Measurements from ENCODE around the gene SRSF10.
A peak's percentile ranks its signal among the peaks of the same experiment; 100 is the strongest.
"Not testable (repeated sequence)": the region's sequence is repeated elsewhere in the genome, so short reads cannot be mapped to it uniquely, and the experiment has no call there.

SRSF10 gene

DNA sequence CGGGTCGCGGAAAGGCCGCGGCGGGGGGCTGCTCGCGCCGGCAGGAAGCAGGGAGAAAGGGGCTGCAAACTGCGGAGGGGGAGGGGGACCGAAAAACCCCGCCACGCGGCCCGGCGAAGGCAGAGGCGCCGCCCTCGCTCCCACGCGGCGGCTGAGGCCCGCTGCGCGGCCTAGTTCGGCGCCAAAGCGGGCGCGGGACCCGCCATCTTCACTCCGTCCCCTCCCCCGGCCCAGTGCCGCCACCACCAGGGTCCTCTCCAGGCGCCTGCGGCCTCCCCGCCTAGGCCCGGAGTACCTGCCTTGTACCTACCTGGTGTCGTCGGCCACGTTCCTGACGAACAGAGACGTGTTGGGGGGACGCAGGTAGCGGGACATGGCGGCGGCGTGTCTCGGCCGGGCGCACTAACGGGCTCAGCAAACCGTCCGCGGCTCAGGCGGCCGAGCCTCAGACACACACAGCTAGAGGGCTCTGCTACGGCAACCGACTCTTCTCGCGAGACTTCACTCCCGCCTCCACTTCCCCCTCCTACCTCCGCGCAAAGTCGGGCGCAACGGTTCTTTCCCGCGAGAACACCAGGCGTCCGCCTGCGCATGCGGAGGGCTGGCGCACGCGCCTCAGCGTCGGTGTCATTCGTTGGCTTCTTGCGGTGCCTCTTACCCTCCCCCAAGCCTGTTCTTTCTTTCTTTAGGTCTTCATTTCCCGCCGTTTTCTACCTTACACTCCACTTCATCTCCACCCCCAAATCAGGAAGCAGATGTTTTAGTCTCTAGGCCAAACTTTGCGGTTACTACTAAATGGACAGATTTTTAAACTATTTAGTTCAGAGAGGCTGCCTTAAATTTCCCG is at the start of gene SRSF10:
SRSF10 (minus strand) TSS at position 447 of the 847 bp plus-strand sequence; CDS start at position 375, 72 bp downstream.
- in situ Hi-C loops (cut with HindIII; ENCODE audit: low pct_ligation_motif_present, low pct_unique_long_range_greater_than_20kb, low sequenced_read_pairs): no loop called here

DNA sequence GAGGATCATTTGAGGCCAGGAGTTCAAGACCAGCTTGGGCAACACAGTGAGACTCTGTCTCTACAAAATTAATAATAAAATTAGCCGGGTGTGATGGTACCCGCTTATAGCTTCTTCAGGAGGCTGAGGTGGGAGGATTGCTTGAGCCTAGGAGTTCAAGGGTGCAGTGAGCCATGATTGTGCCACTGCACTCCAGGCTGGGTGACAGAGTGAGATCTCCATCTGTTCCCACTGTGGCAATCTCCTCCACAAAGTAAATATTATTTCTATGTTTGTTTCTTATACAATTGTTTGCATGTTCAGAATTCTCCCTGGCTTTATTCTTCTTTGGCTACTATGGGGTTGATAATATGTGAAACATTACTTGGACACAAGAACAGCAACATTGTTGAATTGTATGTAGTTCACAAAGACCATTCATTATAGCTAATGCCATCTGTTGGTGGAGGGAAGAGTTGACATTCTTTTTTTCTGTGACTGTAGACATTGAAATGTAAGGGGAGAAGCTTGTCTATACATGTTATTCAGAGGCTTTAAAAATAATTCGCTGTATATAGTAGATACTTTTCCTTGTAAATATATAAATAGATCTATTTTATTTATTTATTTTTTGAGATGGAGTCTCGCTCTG is 47.8 kb upstream of the SRSF10 start:
- in situ Hi-C loops (cut with HindIII; ENCODE audit: low pct_ligation_motif_present, low pct_unique_long_range_greater_than_20kb, low sequenced_read_pairs): no loop called here
- peak; percentile 51 for DNase-seq

More for the DNA sequence above, at the start of gene SRSF10:
- peak; percentile 97 for DNase-seq

DNA sequence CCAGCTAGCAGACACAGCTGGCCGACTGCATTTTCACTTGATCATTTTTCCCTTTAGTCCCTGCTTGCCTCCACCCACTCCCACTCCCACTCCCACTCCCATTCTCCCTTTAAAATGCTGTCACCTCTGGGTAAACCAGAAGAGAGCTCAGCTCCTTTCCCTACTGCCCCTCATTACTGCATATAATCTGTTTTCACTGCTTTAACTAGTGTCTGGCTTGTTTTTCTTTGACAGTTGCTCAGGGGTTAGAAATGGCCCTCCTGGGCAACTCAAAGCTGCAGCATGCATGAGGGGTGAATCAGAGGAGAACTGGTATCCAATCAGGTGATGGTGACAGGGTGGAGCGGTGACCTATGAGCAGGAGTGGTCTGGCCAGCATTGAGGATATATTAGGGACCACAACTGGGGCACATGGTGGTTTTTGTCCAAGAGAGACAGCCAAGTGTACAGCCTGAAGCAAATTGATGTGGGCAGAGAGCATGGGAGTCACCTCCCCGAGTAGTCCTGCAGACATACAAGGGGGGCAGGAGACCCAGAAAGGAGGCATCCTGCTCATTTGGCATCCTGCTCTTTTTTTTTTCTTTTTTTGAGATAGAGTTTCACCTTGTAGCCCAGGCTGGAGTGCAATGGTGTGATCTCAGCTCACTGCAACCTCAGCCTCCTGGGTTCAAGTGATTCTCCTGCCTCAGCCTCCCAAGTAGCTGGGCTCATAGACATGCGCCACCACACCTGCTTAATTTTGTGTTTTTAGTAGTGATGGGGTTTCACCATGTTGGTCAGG is 42.6 kb upstream of the SRSF10 start:
- in situ Hi-C loops (cut with HindIII; ENCODE audit: low pct_ligation_motif_present, low pct_unique_long_range_greater_than_20kb, low sequenced_read_pairs): no loop called here
- peak; percentile 82 for DNase-seq

DNA sequence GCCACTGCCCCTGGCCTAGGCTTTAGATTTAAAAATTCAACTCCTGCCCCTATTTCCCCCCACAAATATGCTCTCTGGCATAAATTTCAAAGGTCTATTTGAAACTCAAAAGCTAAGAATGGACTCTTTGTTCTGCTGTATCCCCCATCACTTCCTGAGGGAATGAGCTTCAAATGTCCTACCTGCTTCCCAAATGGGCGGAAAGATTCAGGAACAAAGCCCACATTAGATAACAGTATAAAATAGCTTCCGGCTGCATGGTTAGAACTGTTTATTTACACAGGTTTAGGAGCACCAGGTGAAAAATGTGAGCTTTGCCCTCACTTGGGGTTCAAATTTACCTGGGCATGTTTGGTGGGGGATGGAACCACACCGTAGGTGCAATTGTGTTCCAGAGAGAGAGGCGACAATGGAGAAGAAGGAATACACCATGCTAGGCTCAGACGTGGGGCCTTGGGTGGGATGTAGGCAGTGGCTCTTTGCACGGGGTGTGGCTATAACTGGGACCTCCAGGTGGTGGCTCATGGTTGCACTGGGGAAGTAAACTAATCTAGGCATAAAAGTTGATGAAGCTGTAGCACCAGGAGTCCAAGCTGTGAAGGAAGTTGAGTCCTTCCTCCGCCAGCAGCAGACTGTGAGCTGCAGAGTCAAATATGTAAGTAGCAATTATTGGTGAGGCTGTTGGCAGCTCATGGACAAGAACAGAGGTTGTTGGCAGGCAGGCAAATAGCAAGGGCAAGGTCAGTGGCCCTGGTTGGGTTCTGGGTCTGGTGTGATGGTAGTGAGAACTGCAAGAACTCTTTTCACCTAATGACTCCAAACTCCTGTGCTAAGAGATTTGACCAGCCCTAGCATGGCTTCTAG is 41.5 kb upstream of the SRSF10 start:
- no peak for DNase-seq
- in situ Hi-C loops (cut with HindIII; ENCODE audit: low pct_ligation_motif_present, low pct_unique_long_range_greater_than_20kb, low sequenced_read_pairs): no loop called here

DNA sequence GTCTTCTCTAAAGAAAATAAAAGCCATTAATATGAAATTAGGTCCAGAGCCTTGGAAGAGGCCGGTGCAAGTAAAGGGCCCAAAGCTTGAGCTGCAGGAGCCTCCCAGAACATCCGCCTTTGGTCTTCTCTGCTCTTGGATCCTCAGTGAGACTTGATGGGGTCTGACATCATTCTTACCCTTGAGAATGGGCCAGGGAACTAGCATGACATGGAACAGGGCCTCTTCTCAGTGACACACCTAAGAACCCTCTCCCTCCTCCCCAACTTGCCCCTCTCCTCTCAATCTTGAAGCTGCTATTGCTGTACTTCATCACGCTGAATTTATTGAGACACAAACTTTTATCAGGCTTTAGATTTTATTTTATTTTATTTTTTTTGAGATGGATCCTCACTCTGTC is 40.3 kb upstream of the SRSF10 start:
- in situ Hi-C loops (cut with HindIII; ENCODE audit: low pct_ligation_motif_present, low pct_unique_long_range_greater_than_20kb, low sequenced_read_pairs): no loop called here

DNA sequence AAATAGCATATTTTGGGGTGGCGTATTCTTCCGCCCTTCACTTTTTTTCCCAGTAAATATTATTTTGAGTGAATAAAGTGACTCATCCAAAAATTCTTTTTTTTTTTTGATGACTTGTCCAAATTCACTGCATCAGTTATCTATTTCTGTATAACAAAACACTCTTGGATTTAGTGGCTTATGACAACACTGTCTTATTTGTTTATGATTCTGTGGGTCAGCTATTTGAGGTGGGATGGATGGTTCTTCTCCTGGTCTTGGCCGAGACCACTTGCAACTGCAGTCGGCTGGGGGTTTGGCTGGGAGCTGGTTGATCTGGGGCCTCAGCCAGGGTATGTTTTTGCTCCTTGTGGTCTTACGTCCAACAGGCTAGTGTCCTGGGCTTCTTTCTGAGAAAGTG is 39.9 kb upstream of the SRSF10 start:
- in situ Hi-C loops (cut with HindIII; ENCODE audit: low pct_ligation_motif_present, low pct_unique_long_range_greater_than_20kb, low sequenced_read_pairs): no loop called here

More for the DNA sequence above, 40.3 kb upstream of the SRSF10 start:
- DNase-seq: no peak

DNA sequence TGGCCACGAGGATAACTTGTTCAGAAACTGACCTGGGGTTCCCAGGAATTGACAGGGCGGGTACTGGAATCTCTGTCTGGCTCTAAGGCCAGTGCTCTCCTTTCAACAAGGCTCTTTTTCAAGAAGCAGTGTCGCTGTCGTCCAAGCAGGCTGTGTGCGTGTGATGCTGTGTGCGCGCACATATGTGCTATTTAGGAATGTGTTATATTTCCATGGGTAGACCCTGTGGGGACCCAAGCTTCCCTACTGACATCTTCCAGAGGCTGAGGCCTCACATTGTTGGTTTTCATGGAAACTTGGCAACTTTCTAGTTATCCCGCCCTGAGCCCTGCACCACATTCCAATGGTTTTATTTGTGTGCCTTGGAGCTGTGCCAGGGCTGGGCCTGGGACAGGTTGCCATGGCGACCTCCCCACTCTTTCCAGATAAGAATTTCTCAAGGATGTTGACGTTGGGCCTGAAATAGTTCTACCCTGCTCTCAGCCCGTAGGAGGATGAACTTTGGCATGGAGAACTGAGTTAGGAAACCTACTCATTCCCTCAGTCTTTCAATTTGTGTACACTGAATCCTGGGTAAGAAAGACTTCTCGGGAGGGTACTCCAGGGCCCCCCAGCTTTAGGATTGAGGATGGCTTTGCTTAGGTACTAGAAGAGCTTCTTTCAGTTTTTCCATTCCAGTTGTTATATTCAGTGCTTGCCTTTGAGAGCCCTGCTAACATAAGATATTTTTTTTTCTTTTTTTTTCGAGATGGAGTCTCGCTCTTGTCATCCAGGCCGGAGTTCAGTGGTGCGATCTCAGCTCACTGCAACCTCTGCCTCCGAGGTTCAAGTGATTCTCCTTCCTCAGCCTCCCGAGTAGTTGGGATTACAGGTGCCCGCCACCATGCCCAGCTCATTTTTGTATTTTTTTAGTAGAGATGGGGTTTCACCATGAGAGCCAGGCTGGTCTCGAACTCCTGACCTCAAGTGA is 38.8 kb upstream of the SRSF10 start:
- peak; percentile 97 for DNase-seq
- in situ Hi-C loops (cut with HindIII; ENCODE audit: low pct_ligation_motif_present, low pct_unique_long_range_greater_than_20kb, low sequenced_read_pairs): loop anchor here (10.0 kb wide), 1 partner anchor 54 kb away; no protein-coding TSS in a partner anchor

More for the DNA sequence above, 39.9 kb upstream of the SRSF10 start:
- DNase-seq: no peak

DNA sequence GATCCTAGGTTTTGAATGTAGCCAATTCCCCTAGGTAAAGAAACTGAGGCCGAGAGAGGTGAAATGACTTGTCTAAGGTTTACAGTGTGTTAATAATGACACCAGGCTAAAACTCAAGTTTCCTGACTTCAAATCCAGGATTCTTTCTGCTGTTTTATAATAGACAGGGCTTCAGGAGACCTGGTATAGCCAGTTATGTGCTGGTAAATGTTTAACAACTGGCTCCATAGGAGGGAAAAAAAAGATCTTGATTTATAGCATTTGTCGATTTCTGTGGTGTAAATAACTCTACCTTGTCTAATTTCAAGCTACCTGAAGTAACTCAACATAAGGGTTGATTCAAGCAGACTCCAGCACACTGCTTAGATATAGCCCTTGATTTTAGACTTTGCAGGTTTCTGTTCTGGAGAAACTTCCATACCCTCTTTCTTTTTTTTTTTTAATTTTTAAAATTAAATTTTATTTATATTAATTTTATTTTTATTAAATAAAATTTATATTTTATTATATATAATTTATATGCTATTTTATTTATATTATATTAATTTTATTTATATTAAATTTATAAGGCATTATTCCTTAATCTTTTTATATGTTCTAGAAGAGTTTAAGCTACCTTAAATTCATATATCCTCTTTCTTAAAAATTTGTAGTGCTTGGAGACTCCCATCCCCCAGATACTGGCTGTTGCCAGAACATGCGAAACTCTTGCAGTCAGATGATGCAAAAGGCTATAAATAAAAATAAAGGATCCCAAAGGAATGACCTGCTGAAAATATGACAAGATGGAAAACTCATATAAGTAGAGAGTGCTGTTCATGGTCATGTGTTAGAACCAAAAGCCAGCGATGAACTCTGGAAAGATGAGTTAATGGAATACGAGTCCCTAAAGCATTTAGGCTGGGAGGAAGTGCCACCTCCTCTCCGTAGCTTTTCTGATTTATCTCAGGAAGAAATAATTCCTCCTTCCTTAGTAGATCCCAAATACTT is 35.4 kb upstream of the SRSF10 start:
- DNase-seq: no peak
- in situ Hi-C loops (cut with HindIII; ENCODE audit: low pct_ligation_motif_present, low pct_unique_long_range_greater_than_20kb, low sequenced_read_pairs): loop anchor here (10.0 kb wide), 1 partner anchor 51 kb away; no protein-coding TSS in a partner anchor

DNA sequence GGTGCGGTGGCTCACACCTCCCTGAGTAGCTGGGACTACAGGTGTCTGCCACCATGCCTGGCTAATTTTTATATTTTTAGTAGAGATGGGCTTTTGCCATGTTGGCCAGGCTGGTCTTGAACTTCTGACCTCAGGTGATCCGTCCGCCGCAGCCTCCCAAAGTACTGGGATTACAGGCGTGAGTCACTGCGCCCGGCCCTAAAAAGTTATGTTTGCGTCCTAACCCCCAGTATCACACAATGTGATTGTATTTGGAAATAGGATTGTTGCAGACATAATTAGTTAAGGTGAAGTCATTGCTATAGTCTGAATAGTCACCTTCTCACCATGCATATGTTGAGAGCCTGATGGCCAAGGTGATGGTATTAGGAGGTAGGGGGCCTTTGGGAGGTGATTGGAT is 32.8 kb upstream of the SRSF10 start:
- DNase-seq: not testable (repeated sequence)
- in situ Hi-C loops (cut with HindIII; ENCODE audit: low pct_ligation_motif_present, low pct_unique_long_range_greater_than_20kb, low sequenced_read_pairs): loop anchor here (10.0 kb wide), 1 partner anchor 48 kb away; no protein-coding TSS in a partner anchor

DNA sequence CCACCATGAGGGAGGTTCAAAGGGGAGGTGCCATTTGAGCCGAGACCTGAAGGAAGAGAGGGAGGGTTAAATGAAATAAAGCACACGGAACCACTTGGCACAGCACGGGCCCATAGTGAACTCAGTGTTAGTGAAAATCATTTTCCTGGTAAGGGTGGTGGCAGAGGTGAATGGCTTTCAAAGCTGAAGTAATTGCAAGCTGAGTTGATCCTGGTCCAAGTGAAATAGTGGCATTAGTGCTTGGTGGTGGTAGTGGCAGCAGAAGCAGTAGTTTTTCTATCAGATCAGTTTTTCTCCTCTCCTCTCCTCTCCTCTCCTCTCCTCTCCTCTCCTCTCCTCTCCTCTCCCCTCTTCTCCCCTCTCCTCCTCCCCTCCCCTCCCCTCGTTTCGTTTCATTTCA is 30.5 kb upstream of the SRSF10 start:
- no peak for DNase-seq
- in situ Hi-C loops (cut with HindIII; ENCODE audit: low pct_ligation_motif_present, low pct_unique_long_range_greater_than_20kb, low sequenced_read_pairs): loop anchor here (10.0 kb wide), 1 partner anchor 46 kb away; no protein-coding TSS in a partner anchor

DNA sequence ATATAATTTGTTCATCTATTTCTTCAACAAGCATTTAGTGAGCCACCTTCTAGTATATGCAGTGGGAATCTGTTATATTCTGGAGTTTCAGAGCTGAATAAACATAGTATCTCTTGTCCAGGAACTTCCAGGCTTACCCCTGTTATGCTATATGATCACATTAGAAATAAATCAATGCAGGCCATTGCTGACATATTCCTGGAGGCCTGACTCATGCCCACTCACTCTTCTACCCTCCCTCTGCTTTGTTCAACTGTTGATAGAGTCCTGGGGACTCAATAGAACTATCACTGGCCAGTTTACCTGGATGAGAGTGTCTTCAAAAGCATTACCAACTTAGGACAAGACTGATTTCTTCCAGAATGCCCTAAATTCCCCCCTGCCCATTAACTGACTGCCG is 29.3 kb upstream of the SRSF10 start:
- peak; percentile 72 for DNase-seq
- in situ Hi-C loops (cut with HindIII; ENCODE audit: low pct_ligation_motif_present, low pct_unique_long_range_greater_than_20kb, low sequenced_read_pairs): no loop called here

DNA sequence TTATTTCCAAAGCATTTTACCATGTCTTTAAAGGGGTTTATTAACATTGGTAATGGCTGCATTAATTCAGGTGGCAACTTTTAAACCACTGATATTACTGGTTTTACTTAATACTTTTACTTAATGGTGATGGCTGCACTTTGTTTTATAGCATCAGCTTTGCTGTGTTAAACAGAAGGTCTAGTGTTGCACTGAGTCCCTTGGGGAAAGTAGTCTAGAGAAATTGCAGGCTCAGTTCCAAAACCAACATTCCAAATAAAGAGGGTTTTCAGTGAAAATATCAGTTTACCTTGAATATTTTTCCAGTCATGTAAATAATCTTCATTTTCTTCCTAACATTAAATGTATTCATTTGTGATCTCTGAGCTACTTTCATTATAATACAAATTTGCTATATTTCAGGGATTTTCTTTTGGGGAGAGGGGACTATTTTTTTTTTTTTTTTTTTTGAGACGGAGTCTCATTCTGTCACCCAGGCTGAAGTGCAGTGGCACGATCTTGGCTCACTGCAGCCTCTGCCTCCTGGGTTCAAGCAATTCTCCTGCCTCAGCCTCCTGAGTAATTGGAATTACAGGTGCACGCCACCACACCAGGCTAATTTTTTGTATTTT is 28.6 kb upstream of the SRSF10 start:
- in situ Hi-C loops (cut with HindIII; ENCODE audit: low pct_ligation_motif_present, low pct_unique_long_range_greater_than_20kb, low sequenced_read_pairs); DNase-seq: not testable (repeated sequence)

DNA sequence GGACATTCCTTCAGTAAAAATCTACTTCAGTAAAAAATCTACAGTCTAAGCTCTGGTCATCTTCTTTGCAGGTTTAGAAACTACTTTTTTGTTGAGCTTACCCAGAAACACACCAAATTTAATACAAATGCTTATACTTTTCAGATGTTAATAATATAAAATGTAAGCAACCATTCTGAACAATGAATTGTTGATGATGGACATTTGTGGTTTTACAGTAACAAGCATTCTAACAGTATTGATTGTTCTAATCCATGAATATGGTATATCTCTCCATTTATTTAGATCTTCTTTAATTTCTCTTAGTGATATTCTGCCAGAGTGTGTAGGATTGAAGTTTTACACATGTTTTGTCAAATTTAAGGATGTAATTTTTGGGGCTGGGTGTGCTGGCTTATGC is 27.0 kb upstream of the SRSF10 start:
- DNase-seq: no peak
- in situ Hi-C loops (cut with HindIII; ENCODE audit: low pct_ligation_motif_present, low pct_unique_long_range_greater_than_20kb, low sequenced_read_pairs): no loop called here

DNA sequence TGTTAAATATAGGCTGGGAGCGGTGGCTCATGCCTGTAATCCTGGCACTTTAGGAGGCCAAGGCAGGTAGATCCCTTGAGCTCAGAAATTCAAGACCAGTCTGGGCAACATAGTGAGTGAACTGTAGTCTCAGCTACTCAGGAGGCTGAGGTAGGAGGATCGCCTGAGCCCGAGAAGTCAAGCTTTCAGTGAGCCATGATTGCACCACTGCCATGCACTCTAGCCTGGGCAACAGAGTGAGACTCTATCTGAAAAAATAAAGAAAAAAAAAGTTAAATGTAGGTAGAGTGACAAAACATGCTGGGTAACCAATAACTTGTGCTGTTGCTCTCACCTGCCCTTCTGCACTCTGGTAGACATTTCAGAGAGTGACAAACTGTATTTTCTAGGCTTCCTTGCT is 25.0 kb upstream of the SRSF10 start:
- no peak for DNase-seq
- in situ Hi-C loops (cut with HindIII; ENCODE audit: low pct_ligation_motif_present, low pct_unique_long_range_greater_than_20kb, low sequenced_read_pairs): no loop called here

DNA sequence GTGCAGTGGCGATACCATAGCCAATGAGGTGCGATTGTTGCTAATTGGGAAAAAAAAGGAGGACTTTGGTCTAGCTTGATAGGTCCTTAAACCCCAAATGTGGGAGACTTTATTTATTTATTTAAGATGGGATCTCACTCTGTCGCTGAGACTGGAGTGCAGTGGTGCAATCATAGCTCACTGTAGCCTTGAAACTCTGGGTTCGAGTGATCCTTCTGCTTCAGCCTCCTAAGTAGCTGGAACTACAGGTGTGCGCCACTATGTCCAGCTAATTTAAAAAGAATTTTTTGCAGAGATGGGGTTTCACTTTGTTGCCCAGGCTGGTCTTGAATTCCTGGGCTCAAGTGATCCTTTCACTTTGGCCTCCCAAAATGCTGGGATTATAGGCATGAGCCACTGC is 24.0 kb upstream of the SRSF10 start:
- DNase-seq: no peak
- in situ Hi-C loops (cut with HindIII; ENCODE audit: low pct_ligation_motif_present, low pct_unique_long_range_greater_than_20kb, low sequenced_read_pairs): no loop called here

Data from ACHN (cell line).